Suprapubic skin (tissue), 3 donors: ENCODE measurements around the gene ASGR1.

Experiments used
- CTCF ChIP-seq, 2 donors: fragments of 200-600 bp in 1 of 2; fragments of 450-650 bp in 1 of 2; sonication (generic) in 1 of 2; IDR thresholded peaks; one replicate each; pipeline ENCODE4 v1.5.1; 2016 to 2019; ENCODE audit warnings: antibody characterized with exemption in 2 of 2, mild to moderate bottlenecking in 1 of 2, moderate library complexity in 1 of 2
- POLR2A ChIP-seq, 2 donors: fragments of 450-650 bp; IDR thresholded peaks; one replicate each; pipeline ENCODE4 v1.6.1; 2017; ENCODE audit warnings: antibody characterized with exemption in 2 of 2, mild to moderate bottlenecking in 2 of 2, moderate library complexity in 2 of 2

- TF ChIP-seq CTCF (IDR thresholded peaks at IDR 0.05) (no peak), POLR2A (IDR thresholded peaks at IDR 0.05) (no peak)
Observed at GRCh38 chr17:7195971-7196370, 16.8 kb upstream of the ASGR1 start.
